Erythroblast (primary cell): ENCODE data around the gene HLA-DMB.

Experiments
- GATA1 ChIP-seq: IDR thresholded peaks from 2 replicates; pipeline ENCODE4 v1.6.1; 2011; ENCODE audit warnings: low read depth, mild to moderate bottlenecking, control low read depth, low read length, moderate library complexity
- POLR2A ChIP-seq: IDR thresholded peaks from 2 replicates; pipeline ENCODE4 v1.6.1; 2011; ENCODE audit warnings: mild to moderate bottlenecking, low read length

GRCh38 chr6:32963866-32964265 is 23.0 kb upstream of the HLA-DMB start:
- TF ChIP-seq POLR2A (no peak), GATA1 (no peak)
